ENCODE data around the gene COL6A1. TPM values are rescaled to one million over a fixed set of nuclear protein-coding genes. Genes with fewer than 3 reads are reported as not detected.

The COL6A1 gene
- polyA plus RNA-seq, 2 donors: 105 to 123 TPM

GRCh38 chr21:45994086-45994661 lies 12.6 kb downstream of the COL6A1 start:
- Histone ChIP-seq H3K4me1 (ENCODE audit: control insufficient read depth in 2 of 2, insufficient read depth in 2 of 2, low read length in 1 of 2) (no peaks in the 10 kb centered on the region), H3K9me3 (ENCODE audit: control insufficient read depth in 2 of 2, insufficient read depth in 1 of 2, low read depth in 1 of 2, low read length in 1 of 2) (no peaks in the 10 kb centered on the region), H3K36me3 (ENCODE audit: control insufficient read depth in 2 of 2, insufficient read depth in 2 of 2, low read length in 1 of 2) (peaks cover 0 to 23% of the 10 kb centered on the region in 2 donors), H3K27me3 (ENCODE audit: control insufficient read depth in 1 of 2, insufficient read depth in 2 of 2, low read length in 2 of 2) (no peaks in the 10 kb centered on the region), H3K4me3 (ENCODE audit: low read depth in 1 of 2, low read length in 2 of 2) (no peak overlapping the region), H3K27ac (ENCODE audit: low read depth in 2 of 2, low read length in 1 of 2) (peak overlapping the region in 1 of 2 donors; percentile 35)
- 87 to 91% methylated on average over 24 of the region's 24 CpGs for WGBS, 2 donors

DNA sequence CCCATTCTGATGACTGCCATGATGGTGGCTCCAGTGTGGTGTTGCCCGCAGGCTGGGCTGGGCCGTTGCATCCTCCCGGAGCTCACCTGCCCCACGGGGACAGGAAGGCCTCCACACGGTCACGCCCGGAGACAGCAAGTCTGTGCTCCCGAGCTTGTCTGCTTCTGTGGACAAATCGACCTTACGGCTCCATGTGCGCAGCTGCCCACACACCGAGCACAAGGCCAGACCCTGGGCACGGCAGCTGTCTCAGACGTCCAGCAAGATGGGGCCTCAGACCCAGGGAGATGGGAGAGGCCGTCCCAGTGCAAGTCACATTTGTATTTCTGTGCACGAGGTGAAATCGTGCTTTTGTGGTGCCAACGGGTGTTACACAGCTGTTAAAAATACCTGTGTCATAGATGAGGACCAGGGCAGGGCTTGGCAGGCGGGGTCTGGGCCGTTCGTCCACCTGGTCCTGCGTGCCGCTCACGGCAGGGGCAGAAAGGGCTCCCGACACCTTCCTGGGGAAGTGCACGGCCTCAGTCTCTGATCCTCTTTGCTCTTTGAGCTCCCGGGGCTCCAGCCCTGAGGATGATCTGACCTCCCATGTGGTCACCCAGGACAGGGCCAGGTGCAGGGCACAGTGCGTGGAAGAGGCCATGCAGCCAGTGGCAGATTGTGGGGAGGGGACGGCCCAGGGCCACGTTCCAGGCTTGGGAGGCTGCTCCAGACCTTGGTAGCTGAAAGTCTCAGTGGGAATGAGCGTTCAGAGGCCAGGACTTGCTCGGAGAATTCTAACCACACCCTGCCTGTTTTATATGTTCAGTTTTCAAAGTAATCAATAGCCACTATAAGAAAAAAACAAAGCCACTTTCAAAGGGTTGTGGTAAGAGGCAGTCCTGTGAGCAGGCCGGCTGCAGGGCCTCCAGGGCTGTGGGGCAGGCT lies 13.5 kb downstream of the COL6A1 start:
- 77 to 81% methylated on average over 33 of the region's 33 CpGs for WGBS, 2 donors
- no peak overlapping the region for H3K4me3 ChIP-seq (ENCODE audit: low read depth in 1 of 2, low read length in 2 of 2)
- no peaks in the 10 kb centered on the region for H3K9me3 ChIP-seq (ENCODE audit: control insufficient read depth in 2 of 2, insufficient read depth in 1 of 2, low read depth in 1 of 2, low read length in 1 of 2)
- no peaks in the 10 kb centered on the region for H3K4me1 ChIP-seq (ENCODE audit: control insufficient read depth in 2 of 2, insufficient read depth in 2 of 2, low read length in 1 of 2)
- H3K27ac ChIP-seq (ENCODE audit: low read depth in 2 of 2, low read length in 1 of 2): no peak overlapping the region
- peaks cover 0 to 24% of the 10 kb centered on the region in 2 donors for H3K36me3 ChIP-seq (ENCODE audit: control insufficient read depth in 2 of 2, insufficient read depth in 2 of 2, low read length in 1 of 2)
- no peaks in the 10 kb centered on the region for H3K27me3 ChIP-seq (ENCODE audit: control insufficient read depth in 1 of 2, insufficient read depth in 2 of 2, low read length in 2 of 2)

DNA sequence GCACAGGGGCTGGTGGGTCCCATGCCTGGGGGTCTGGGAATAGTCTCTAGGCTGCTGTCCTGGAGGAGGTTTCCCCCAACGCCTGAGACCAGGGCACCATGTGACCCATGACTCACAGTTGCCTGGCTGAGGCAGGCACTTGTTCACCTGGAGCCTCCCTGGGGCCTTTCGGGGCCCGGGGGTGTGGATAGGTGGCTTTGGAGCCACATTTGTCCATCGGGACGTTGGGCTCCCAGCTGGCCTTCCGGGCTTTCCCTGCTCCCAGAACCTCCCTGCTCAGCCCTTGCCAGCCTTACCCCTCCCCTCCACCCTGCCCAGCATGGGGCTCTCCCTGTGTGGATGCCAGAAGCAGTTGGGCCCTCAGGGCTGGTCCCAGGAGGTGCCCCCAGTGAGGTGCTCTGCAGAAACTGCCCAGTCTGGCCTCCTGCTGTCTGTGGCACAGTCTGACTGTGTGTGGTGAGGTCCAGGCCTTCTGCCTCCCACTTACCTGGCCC lies 14.2 kb downstream of the COL6A1 start:
- Histone ChIP-seq H3K4me3 (ENCODE audit: low read depth in 1 of 2, low read length in 2 of 2) (no peak overlapping the region), H3K27me3 (ENCODE audit: control insufficient read depth in 1 of 2, insufficient read depth in 2 of 2, low read length in 2 of 2) (no peaks in the 10 kb centered on the region), H3K9me3 (ENCODE audit: control insufficient read depth in 2 of 2, insufficient read depth in 1 of 2, low read depth in 1 of 2, low read length in 1 of 2) (no peaks in the 10 kb centered on the region), H3K36me3 (ENCODE audit: control insufficient read depth in 2 of 2, insufficient read depth in 2 of 2, low read length in 1 of 2) (peaks cover 0 to 24% of the 10 kb centered on the region in 2 donors), H3K4me1 (ENCODE audit: control insufficient read depth in 2 of 2, insufficient read depth in 2 of 2, low read length in 1 of 2) (no peaks in the 10 kb centered on the region), H3K27ac (ENCODE audit: low read depth in 2 of 2, low read length in 1 of 2) (no peak overlapping the region)
- 47 to 54% methylated on average over 6 of the region's 6 CpGs for WGBS, 2 donors

- no peak overlapping the region for H3K4me3 ChIP-seq (ENCODE audit: low read depth in 1 of 2, low read length in 2 of 2)
- H3K27ac ChIP-seq (ENCODE audit: low read depth in 2 of 2, low read length in 1 of 2): no peak overlapping the region
- no peaks in the 10 kb centered on the region for H3K4me1 ChIP-seq (ENCODE audit: control insufficient read depth in 2 of 2, insufficient read depth in 2 of 2, low read length in 1 of 2)
- H3K36me3 ChIP-seq (ENCODE audit: control insufficient read depth in 2 of 2, insufficient read depth in 2 of 2, low read length in 1 of 2): peaks cover 0 to 24% of the 10 kb centered on the region in 2 donors
- WGBS, 2 donors: 89% methylated on average over 23 to 27 of the region's 27 CpGs
- no peaks in the 10 kb centered on the region for H3K27me3 ChIP-seq (ENCODE audit: control insufficient read depth in 1 of 2, insufficient read depth in 2 of 2, low read length in 2 of 2)
- H3K9me3 ChIP-seq (ENCODE audit: control insufficient read depth in 2 of 2, insufficient read depth in 1 of 2, low read depth in 1 of 2, low read length in 1 of 2): no peaks in the 10 kb centered on the region
Observed at GRCh38 chr21:45996311-45997204, 15.0 kb downstream of the COL6A1 start.

- WGBS, 2 donors: 90 to 94% methylated on average over 9 of the region's 9 CpGs
Observed at GRCh38 chr21:45997205-45997494, 15.6 kb downstream of the COL6A1 start.

GRCh38 chr21:45997495-45998275 lies 16.1 kb downstream of the COL6A1 start:
- H3K4me3 ChIP-seq (ENCODE audit: low read depth in 1 of 2, low read length in 2 of 2): no peak overlapping the region
- H3K27ac ChIP-seq (ENCODE audit: low read depth in 2 of 2, low read length in 1 of 2): peak overlapping the region in 1 of 2 donors; percentile 3
- peaks cover 0 to 5% of the 10 kb centered on the region in 2 donors for H3K9me3 ChIP-seq (ENCODE audit: control insufficient read depth in 2 of 2, insufficient read depth in 1 of 2, low read depth in 1 of 2, low read length in 1 of 2)
- no peaks in the 10 kb centered on the region for H3K27me3 ChIP-seq (ENCODE audit: control insufficient read depth in 1 of 2, insufficient read depth in 2 of 2, low read length in 2 of 2)
- H3K36me3 ChIP-seq (ENCODE audit: control insufficient read depth in 2 of 2, insufficient read depth in 2 of 2, low read length in 1 of 2): peaks cover 0 to 29% of the 10 kb centered on the region in 2 donors
- no peaks in the 10 kb centered on the region for H3K4me1 ChIP-seq (ENCODE audit: control insufficient read depth in 2 of 2, insufficient read depth in 2 of 2, low read length in 1 of 2)
- 90 to 93% methylated on average over 34 to 38 of the region's 38 CpGs for WGBS, 2 donors

More at GRCh38 chr21:45997205-45997494, 15.6 kb downstream of the COL6A1 start:
- H3K27me3 ChIP-seq (ENCODE audit: control insufficient read depth in 1 of 2, insufficient read depth in 2 of 2, low read length in 2 of 2): no peaks in the 10 kb centered on the region
- H3K4me1 ChIP-seq (ENCODE audit: control insufficient read depth in 2 of 2, insufficient read depth in 2 of 2, low read length in 1 of 2): no peaks in the 10 kb centered on the region
- H3K9me3 ChIP-seq (ENCODE audit: control insufficient read depth in 2 of 2, insufficient read depth in 1 of 2, low read depth in 1 of 2, low read length in 1 of 2): peaks cover 0 to 5% of the 10 kb centered on the region in 2 donors
- peaks cover 0 to 29% of the 10 kb centered on the region in 2 donors for H3K36me3 ChIP-seq (ENCODE audit: control insufficient read depth in 2 of 2, insufficient read depth in 2 of 2, low read length in 1 of 2)
- no peak overlapping the region for H3K27ac ChIP-seq (ENCODE audit: low read depth in 2 of 2, low read length in 1 of 2)
- H3K4me3 ChIP-seq (ENCODE audit: low read depth in 1 of 2, low read length in 2 of 2): no peak overlapping the region

DNA sequence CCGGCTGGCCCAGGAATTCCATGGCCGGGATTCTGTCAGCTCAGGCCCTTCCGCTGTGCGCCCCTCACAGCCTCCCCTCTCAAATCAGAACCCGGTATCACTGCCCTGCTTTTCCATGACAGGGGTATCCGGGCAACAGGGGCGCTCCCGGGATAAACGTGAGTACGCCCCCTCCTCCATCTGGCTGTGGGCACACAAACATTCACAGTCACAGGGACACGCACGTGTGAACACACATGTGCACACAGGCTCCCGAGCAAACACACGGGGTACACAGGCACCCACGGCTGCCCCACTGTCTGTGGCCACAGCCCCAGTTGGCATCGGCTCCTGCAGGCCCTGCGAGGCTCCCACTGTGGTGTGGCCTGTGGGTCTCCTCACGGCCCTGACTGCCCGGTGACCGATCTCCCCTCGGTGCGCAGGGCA lies 16.7 kb downstream of the COL6A1 start:
- Histone ChIP-seq H3K27me3 (ENCODE audit: control insufficient read depth in 1 of 2, insufficient read depth in 2 of 2, low read length in 2 of 2) (no peaks in the 10 kb centered on the region), H3K4me3 (ENCODE audit: low read depth in 1 of 2, low read length in 2 of 2) (no peak overlapping the region), H3K9me3 (ENCODE audit: control insufficient read depth in 2 of 2, insufficient read depth in 1 of 2, low read depth in 1 of 2, low read length in 1 of 2) (peaks cover 0 to 6% of the 10 kb centered on the region in 2 donors), H3K4me1 (ENCODE audit: control insufficient read depth in 2 of 2, insufficient read depth in 2 of 2, low read length in 1 of 2) (no peaks in the 10 kb centered on the region), H3K36me3 (ENCODE audit: control insufficient read depth in 2 of 2, insufficient read depth in 2 of 2, low read length in 1 of 2) (peaks cover 0 to 30% of the 10 kb centered on the region in 2 donors), H3K27ac (ENCODE audit: low read depth in 2 of 2, low read length in 1 of 2) (no peak overlapping the region)
- WGBS, 2 donors: 89 to 92% methylated on average over 22 of the region's 22 CpGs

DNA sequence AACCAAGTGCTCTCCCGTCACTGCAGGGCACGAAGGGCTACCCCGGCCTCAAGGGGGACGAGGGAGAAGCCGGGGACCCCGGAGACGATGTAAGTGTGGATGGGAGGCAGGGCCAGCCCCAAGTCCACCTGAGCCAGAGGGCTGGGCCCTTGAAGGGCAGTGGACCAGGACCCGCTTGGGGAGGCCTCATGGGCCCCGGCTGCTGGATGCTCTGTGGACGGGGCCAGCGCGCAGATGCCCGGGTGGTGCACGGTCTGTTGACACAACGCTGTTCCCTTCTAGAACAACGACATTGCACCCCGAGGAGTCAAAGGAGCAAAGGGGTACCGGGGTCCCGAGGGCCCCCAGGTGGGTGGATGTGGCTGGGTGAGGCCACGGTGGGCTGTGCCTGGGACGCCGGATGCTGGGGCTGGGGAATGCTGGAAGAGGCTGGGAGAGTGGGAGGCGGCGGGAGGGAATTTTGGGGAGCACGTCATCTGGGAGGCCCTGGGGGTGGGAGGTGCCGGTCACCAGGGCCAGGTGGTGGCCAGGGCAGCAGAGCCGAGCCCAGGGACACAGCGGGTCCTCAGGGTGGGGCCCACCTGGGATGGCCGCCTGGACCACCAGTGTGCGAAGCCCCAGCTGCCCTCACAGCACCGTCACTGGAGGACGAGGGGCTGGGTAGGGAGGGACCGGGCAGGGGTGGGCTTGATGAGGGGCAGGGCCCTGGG lies 17.5 kb downstream of the COL6A1 start:
- 94% methylated on average over 32 to 33 of the region's 33 CpGs for WGBS, 2 donors
- Histone ChIP-seq H3K27ac (ENCODE audit: low read depth in 2 of 2, low read length in 1 of 2) (no peak overlapping the region), H3K36me3 (ENCODE audit: control insufficient read depth in 2 of 2, insufficient read depth in 2 of 2, low read length in 1 of 2) (peaks cover 0 to 37% of the 10 kb centered on the region in 2 donors)

More for the DNA sequence above, 17.5 kb downstream of the COL6A1 start:
- no peaks in the 10 kb centered on the region for H3K4me1 ChIP-seq (ENCODE audit: control insufficient read depth in 2 of 2, insufficient read depth in 2 of 2, low read length in 1 of 2)
- peaks cover 0 to 10% of the 10 kb centered on the region in 2 donors for H3K9me3 ChIP-seq (ENCODE audit: control insufficient read depth in 2 of 2, insufficient read depth in 1 of 2, low read depth in 1 of 2, low read length in 1 of 2)
- no peaks in the 10 kb centered on the region for H3K27me3 ChIP-seq (ENCODE audit: control insufficient read depth in 1 of 2, insufficient read depth in 2 of 2, low read length in 2 of 2)
- no peak overlapping the region for H3K4me3 ChIP-seq (ENCODE audit: low read depth in 1 of 2, low read length in 2 of 2)

Measured in esophagus (tissue), 2 donors.